Measurements from ENCODE around the gene SLC22A4.

GRCh38 chr5:132339502-132339901 is 45.3 kb downstream of the SLC22A4 start:
- TF ChIP-seq CTCF (IDR thresholded peaks at IDR 0.05) (no peak), POLR2A (IDR thresholded peaks at IDR 0.05) (no peak)
